K562 (cell line): Measurements from ENCODE around the gene RASGRP4. TPM values are rescaled to one million over a fixed set of nuclear protein-coding genes. Genes with fewer than 3 reads are reported as not detected.

ENCODE experiments used
- MGA ChIP-seq: fragments of 450-650 bp; IDR thresholded peaks from 2 replicates; pipeline ENCODE4 v1.6.1; 2016; ENCODE audit warnings: mild to moderate bottlenecking, moderate library complexity
- polyA plus RNA-seq, 8 experiments: library from polyadenylated mRNA; depleted of rRNA in 4 of 8; stranded (reverse) in 5 of 8; unstranded in 3 of 8; fragments of >200 nt; fragmentation: Nextera tagmentation in 2 of 8; fragmentation: Illumina TruSeq in 1 of 8; extraction: Ambion mirVana in 2 of 8; extraction: Trizol in 1 of 8; gene quantifications; 2 replicates each; pipeline versions ENCODE4 v1.2.1 to v1.2.3, GENCODE V29; 2011 to 2014; ENCODE audit warnings: inconsistent platforms in 1 of 8, missing spikeins in 1 of 8
- total RNA-seq, 7 experiments: library from RNA; depleted of rRNA in 6 of 7; stranded (reverse); fragments of >200 nt in 6 of 7; fragmentation: Illumina TruSeq in 2 of 7; extraction: Trizol in 2 of 7; gene quantifications; 2 replicates each; pipeline versions ENCODE4 v1.2.1 to v1.2.3, GENCODE V29; 2011 to 2021; ENCODE audit warnings: low replicate concordance in 1 of 7

The RASGRP4 gene
- total and polyA plus RNA-seq, 9 of the 15 experiments (the other 6 are each of a cell fraction or from before 2014, with no cell fraction given) = 0.39 to 4.6 (median 3.8) TPM

- peak; percentile 40; the same call in 1 of the 2 replicates for TF ChIP-seq MGA
These were observed 1.1 kb upstream of the RASGRP4 start (continued) for GRCh38 chr19:38427035-38427677.
